SJSA1 (cell line): ENCODE measurements around the gene KIF26B. TPM values are rescaled to one million over a fixed set of nuclear protein-coding genes. Genes with fewer than 3 reads are reported as not detected.

Source experiments
- DNase-seq, 2 experiments: peaks; one replicate each; pipeline ENCODE4 v3.0.0-alpha.2; 2015 to 2020; ENCODE audit warnings: low spot score in 2 of 2, low read depth in 1 of 2
- H3K27ac ChIP-seq: fragments of 250-450 bp; sonication (Bioruptor Pico); 2 replicates; pipeline ENCODE4 v1.5.1; 2020; ENCODE audit warnings: mild to moderate bottlenecking, moderate library complexity
- H3K27me3 ChIP-seq: fragments of 250-450 bp; sonication (Bioruptor Pico); replicated peaks from 2 replicates; pipeline ENCODE4 v1.5.1; 2020; ENCODE audit warnings: mild to moderate bottlenecking, moderate library complexity
- H3K36me3 ChIP-seq: fragments of 250-450 bp; sonication (Bioruptor Pico); 2 replicates; pipeline ENCODE4 v1.5.1; 2020; ENCODE audit warnings: mild to moderate bottlenecking
- H3K4me1 ChIP-seq: fragments of 250-450 bp; sonication (Bioruptor Pico); replicated peaks from 2 replicates; pipeline ENCODE4 v1.6.1; 2021; ENCODE audit warnings: mild to moderate bottlenecking
- H3K4me3 ChIP-seq: fragments of 250-450 bp; sonication (Bioruptor Pico); 2 replicates; pipeline ENCODE4 v1.5.1; 2020; ENCODE audit warnings: mild to moderate bottlenecking
- H3K9me3 ChIP-seq: fragments of 250-450 bp; sonication (Bioruptor Pico); replicated peaks from 2 replicates; pipeline ENCODE4 v1.5.1; 2020; ENCODE audit warnings: mild to moderate bottlenecking
- total RNA-seq: library from RNA; depleted of rRNA; stranded (reverse); fragments of >200 nt; shearing (Covaris generic); gene quantifications from 2 replicates; pipeline ENCODE4 v1.2.3, GENCODE V29; 2014

KIF26B gene
- total RNA-seq, 1 experiment from 2014 or later = 5.9 TPM

DNA sequence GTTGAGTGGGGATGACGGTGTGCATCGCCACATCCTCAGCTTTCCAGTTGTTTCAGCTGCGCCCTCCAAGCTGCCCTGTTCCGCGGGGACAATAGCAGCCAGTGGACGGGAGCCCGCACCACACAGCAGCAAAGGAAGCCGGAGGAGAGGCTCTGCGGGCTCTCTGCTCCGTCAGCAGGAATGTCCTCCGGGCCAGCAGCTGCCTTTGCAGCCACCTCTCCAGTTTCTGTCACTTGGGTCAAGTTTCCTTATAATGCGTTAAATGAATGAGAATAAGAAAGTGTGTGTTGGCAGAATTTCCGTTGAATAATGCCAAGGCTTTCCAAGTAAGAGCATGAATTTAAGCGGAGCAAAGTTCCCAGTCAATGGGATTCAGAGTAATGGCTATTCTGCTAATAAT lies 263.3 kb downstream of the KIF26B start:
- H3K4me1 ChIP-seq = no peaks in the 10 kb centered on the region
- DNase-seq = no peak
- H3K27ac ChIP-seq = no peak overlapping the region
- no peaks in the 10 kb centered on the region; the same call in 1 of the 2 replicates for H3K27me3 ChIP-seq
- no peaks in the 10 kb centered on the region; the same call in 1 of the 2 replicates for H3K36me3 ChIP-seq
- no peaks in the 10 kb centered on the region for H3K9me3 ChIP-seq
- H3K4me3 ChIP-seq = no peak overlapping the region

DNA sequence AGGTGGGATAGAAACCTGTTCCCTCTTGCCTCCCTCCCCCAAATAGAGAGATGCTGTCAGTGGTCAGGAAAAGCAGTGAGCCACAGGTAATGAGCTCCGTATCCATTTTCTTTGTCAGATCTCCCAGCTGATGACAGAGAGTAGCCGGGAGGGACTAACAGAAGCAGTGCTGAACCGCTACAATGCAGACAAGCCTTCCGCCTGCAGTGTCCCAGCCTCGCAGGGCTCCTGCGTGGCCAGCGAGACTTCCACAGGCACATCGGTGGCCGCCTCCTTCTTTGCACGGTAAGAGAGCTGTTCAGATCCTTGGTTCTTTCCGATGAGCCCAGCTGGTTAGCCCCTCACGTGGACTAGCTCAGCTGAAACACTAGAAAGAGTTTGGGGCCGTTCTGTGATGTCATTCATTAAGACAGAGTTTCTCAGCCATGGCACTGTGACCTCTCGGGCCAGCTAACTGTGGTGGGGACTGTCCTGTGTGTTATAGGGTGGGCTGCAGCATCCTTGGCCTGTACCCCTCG lies 264.7 kb downstream of the KIF26B start:
- no peaks in the 10 kb centered on the region for H3K4me1 ChIP-seq
- no peak overlapping the region for H3K4me3 ChIP-seq
- no peaks in the 10 kb centered on the region; the same call in 1 of the 2 replicates for H3K36me3 ChIP-seq
- H3K9me3 ChIP-seq = no peaks in the 10 kb centered on the region
- no peak overlapping the region for H3K27ac ChIP-seq
- no peak for DNase-seq
- no peaks in the 10 kb centered on the region; the same call in 1 of the 2 replicates for H3K27me3 ChIP-seq

DNA sequence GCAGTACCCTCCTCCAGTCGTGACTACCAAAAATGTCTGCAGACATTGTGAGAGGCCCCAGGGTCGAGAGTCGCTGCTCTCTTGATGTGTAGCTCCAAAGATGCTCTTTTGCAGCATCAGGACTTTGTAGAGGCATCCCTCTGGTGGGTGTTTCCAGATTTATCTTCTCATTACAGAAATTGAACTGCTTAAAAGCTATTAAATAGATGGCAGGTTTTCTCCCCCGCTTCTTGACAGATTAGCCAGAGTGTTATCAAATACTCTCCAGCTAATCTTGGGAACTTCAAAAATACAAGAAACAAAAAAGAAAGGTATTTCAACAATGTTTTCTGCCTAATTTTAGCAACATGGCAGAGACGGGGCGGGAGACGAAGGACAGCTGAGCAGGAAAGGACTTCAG lies 265.2 kb downstream of the KIF26B start:
- no peak for DNase-seq
- H3K4me1 ChIP-seq = no peaks in the 10 kb centered on the region
- no peaks in the 10 kb centered on the region; the same call in 1 of the 2 replicates for H3K36me3 ChIP-seq
- no peaks in the 10 kb centered on the region; the same call in 1 of the 2 replicates for H3K27me3 ChIP-seq
- no peak overlapping the region for H3K4me3 ChIP-seq
- H3K9me3 ChIP-seq = no peaks in the 10 kb centered on the region
- H3K27ac ChIP-seq = no peak overlapping the region

DNA sequence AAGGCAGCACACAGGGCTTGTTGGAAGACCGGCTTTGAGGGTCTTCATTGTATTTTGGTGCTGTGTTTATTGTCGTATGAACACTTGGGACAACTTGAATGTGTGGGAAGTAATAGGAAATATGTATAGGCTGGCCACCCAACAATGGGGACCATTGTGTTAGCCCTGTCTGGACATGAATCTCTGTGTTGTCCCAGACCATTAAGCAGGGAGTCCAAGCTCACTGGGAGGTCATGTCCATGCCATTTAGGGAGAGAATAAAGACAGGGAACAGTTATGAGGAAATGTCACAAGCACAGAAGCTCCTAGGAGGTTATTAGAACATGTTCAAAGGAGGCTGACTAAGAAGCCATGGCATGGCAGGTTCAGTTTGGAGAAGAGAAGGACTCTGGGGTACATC lies 266.1 kb downstream of the KIF26B start:
- H3K27ac ChIP-seq = no peak overlapping the region
- H3K4me1 ChIP-seq = no peaks in the 10 kb centered on the region
- H3K36me3 ChIP-seq = no peaks in the 10 kb centered on the region; the same call in 1 of the 2 replicates
- no peak overlapping the region for H3K4me3 ChIP-seq
- DNase-seq = no peak
- H3K9me3 ChIP-seq = no peaks in the 10 kb centered on the region
- H3K27me3 ChIP-seq = no peaks in the 10 kb centered on the region; the same call in 1 of the 2 replicates

DNA sequence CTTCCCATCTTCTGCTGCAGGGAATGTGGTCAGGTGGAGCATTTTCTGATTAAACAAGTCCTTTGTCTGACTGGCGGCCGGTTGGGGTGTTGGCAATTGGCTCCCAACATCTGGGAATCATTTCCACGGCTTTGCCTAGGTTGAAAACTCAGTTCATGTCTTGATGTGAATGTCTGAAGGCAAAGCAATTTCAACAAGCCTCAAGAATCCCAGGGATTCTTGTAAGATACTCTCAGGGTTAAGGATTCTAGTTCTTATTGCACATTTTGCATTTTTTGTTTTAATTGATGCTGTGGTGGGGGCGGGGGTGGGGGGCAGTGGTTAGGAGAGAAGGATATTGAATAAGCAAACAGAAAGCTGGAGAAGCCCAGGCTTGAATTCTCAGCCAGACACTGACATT lies 273.9 kb downstream of the KIF26B start:
- H3K27me3 ChIP-seq = no peaks in the 10 kb centered on the region
- H3K4me3 ChIP-seq = no peak overlapping the region
- no peak for DNase-seq
- H3K27ac ChIP-seq = no peak overlapping the region
- H3K9me3 ChIP-seq = no peaks in the 10 kb centered on the region
- no peaks in the 10 kb centered on the region for H3K4me1 ChIP-seq
- no peaks in the 10 kb centered on the region for H3K36me3 ChIP-seq

GRCh38 chr1:245431706-245432105 lies 276.9 kb downstream of the KIF26B start:
- H3K27ac ChIP-seq = no peak overlapping the region
- H3K27me3 ChIP-seq = no peaks in the 10 kb centered on the region
- no peaks in the 10 kb centered on the region for H3K4me1 ChIP-seq
- H3K9me3 ChIP-seq = no peaks in the 10 kb centered on the region
- no peak for DNase-seq
- H3K36me3 ChIP-seq = no peaks in the 10 kb centered on the region
- H3K4me3 ChIP-seq = no peak overlapping the region

DNA sequence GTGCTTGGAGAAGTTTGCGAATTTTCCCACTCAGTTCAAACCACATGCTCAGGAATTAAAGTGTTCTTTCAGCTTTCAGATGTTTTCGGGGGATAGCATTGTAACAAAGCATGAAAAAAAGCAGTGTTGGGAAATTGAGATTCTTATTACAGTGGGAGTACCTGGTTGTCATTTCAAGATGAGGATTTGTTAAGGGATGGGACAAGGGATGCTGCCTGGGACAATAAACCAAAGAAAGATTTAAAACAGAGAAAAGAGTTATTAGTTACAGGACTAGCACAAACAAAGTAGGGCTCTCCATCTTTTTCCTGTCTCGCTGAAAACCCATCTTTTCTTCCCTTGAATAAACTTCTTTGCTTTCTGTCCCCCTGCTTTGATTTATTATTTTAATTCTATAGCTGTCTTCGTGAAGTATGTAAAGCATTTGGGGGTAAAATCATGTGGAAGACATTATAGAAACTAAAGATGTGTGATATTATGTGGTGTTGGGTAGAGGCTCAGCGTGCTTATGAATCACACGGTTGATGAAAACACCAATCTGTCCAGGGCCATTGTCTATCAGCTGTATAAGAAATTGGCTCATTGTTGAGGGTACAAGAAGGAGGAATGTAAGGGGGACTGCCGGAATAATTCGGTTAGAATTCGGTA lies 277.6 kb downstream of the KIF26B start:
- Histone ChIP-seq H3K4me1 (no peaks in the 10 kb centered on the region), H3K27ac (no peak overlapping the region), H3K36me3 (no peaks in the 10 kb centered on the region), H3K27me3 (no peaks in the 10 kb centered on the region), H3K9me3 (no peaks in the 10 kb centered on the region), H3K4me3 (no peak overlapping the region)
- DNase-seq = no peak

DNA sequence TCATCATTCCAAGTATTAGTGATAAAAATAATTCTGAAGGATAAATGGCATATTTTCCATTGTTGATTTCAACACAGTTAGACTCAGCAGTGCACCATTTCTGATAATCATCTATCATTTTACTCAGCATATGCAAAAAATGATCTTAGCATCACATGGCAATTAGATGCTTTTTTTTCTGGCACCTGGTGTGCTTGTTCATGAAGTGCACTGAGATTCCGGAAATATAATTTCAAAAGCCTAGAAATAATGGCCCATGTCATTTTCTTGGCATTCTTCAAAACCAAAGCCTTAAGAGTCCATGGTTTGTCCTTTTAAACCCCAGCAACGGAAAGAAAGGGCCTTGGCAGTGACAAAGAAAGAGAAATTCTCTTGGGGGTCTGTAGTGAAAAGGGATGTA lies 278.8 kb downstream of the KIF26B start:
- Histone ChIP-seq H3K4me3 (no peak overlapping the region), H3K27me3 (no peaks in the 10 kb centered on the region), H3K9me3 (no peaks in the 10 kb centered on the region), H3K4me1 (no peaks in the 10 kb centered on the region), H3K36me3 (no peaks in the 10 kb centered on the region), H3K27ac (no peak overlapping the region)
- no peak for DNase-seq

- Histone ChIP-seq H3K27ac (no peak overlapping the region), H3K4me3 (no peak overlapping the region), H3K9me3 (no peaks in the 10 kb centered on the region), H3K27me3 (no peaks in the 10 kb centered on the region), H3K4me1 (no peaks in the 10 kb centered on the region), H3K36me3 (no peaks in the 10 kb centered on the region)
- DNase-seq = no peak
These were observed 279.5 kb downstream of the KIF26B start for GRCh38 chr1:245434280-245434679.

DNA sequence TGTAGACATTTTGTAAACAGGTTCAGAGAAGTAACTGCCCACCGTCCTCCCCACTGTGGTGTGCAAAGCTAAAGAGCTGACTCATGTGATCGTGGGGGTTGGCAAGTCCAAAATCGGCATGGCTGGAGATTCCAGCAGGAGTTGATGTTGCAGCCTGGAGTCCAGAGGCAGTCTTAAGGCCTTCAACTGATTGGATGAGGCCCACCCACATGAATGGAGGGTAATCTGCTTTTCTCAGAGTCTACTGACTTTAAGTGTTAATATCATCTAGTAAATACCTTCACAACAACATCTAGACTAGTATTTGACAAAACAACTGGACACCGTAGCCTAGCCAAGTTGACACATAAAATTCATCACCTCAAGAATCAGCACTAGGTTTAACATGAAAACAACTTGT lies 281.6 kb downstream of the KIF26B start:
- H3K4me3 ChIP-seq = no peak overlapping the region
- no peaks in the 10 kb centered on the region for H3K9me3 ChIP-seq
- no peak for DNase-seq
- H3K27ac ChIP-seq = no peak overlapping the region
- H3K36me3 ChIP-seq = no peaks in the 10 kb centered on the region
- H3K27me3 ChIP-seq = no peaks in the 10 kb centered on the region
- no peaks in the 10 kb centered on the region for H3K4me1 ChIP-seq

DNA sequence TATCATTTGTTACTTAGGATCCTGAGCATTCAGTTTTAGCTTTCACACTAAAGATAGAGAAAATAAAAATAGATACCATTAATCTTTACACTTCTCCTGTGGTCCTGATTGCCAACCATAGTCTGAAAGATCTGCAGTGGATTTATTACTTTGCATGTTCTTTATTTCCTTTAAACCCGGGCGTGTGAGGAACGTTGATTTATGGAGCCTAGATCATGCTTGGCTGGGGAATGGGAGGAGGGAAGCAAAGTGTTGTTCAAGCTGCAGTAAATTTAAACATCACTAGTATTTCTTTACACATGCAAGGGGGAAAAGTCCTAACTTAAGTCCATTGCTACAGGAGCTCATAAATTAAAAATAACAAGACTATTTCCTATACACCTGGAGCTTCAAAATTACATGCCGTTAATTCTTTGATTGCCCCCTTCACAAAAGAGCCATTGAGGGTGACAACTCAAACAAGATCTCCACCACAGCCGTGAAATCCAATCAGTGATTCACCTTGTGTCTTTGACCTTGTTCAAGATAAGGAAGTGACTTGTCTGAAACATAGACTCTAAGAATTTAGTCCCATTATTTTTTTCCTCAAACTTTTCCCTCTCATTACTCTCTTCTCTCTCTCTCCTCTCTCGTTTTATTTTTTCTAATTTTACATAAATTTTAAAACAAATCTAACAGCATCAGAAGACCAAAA lies 282.7 kb downstream of the KIF26B start:
- DNase-seq = no peak
- Histone ChIP-seq H3K9me3 (no peaks in the 10 kb centered on the region), H3K36me3 (no peaks in the 10 kb centered on the region), H3K4me3 (no peak overlapping the region), H3K4me1 (no peaks in the 10 kb centered on the region), H3K27me3 (no peaks in the 10 kb centered on the region), H3K27ac (no peak overlapping the region)

DNA sequence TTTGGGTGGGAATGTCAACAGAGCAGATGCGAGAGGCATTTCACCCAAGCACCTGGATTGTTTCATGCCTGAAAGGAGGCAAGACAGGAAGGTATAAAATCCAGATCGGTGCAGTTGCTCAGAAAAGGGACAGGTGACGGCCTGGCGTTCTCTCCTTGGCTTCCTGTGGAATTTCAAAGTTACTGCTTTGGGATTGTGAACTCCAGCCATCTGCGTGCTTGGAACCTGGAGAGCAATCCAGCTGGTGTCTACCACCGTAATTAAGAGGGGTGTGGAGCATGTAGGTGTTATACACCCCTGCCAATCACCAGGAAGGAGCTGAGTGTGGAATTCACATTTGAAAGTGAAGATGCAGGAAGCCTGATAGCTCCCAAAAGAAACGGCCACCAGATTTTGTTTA lies 286.1 kb downstream of the KIF26B start:
- Histone ChIP-seq H3K9me3 (no peaks in the 10 kb centered on the region), H3K4me3 (no peak overlapping the region), H3K36me3 (no peaks in the 10 kb centered on the region), H3K27me3 (no peaks in the 10 kb centered on the region), H3K27ac (no peak overlapping the region), H3K4me1 (no peaks in the 10 kb centered on the region)
- DNase-seq = no peak

GRCh38 chr1:245441689-245442088 lies 286.9 kb downstream of the KIF26B start:
- Histone ChIP-seq H3K4me3 (no peak overlapping the region), H3K4me1 (no peaks in the 10 kb centered on the region), H3K36me3 (no peaks in the 10 kb centered on the region), H3K9me3 (no peaks in the 10 kb centered on the region), H3K27ac (no peak overlapping the region), H3K27me3 (no peaks in the 10 kb centered on the region)
- DNase-seq = no peak

DNA sequence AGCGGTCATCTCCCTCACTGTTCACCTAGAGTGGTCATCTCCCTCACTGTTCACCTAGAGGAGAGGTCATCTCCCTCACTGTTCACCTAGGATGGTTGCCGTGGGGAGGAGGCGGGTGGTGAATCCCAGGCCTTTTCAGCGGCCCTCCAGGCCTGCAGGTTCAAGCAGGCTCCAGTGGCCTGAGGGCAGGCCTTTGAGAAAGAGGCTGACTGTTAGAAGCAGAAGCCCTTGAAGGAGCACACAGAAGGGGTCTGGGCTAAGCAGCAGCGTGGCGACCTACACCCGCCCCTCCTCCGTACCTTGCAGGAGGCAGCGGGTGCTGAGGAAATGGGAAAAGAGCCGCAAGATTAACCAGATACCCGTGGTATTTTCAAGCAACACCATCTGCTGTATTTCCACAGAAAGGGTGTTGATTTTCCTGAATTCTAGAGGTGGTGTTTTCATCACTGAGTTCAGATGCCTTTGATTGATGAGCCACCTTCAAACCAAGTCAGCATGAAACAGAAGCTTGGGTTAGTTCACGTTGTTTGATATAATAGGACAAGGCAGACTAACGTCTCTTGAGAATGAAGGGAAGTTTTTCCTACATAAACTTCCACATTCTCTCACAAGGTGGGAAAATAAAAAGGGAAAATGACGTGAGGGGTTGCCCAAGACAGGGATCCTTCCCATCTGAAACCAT lies 289.5 kb downstream of the KIF26B start:
- Histone ChIP-seq H3K36me3 (no peaks in the 10 kb centered on the region), H3K9me3 (no peaks in the 10 kb centered on the region), H3K27ac (no peak overlapping the region), H3K4me1 (no peaks in the 10 kb centered on the region), H3K4me3 (no peak overlapping the region), H3K27me3 (no peaks in the 10 kb centered on the region)
- no peak for DNase-seq
